Hematopoietic multipotent progenitor cell treated with erythropoietin and hydrocortisone succinate and interleukin-3 and kit ligand, for 8 days (in vitro differentiated cells): ENCODE measurements around the gene SOBP.

Experiments used
- DNase-seq: peaks from one replicate; pipeline ENCODE4 v3.0.0-alpha.2; 2015

The SOBP gene

DNA sequence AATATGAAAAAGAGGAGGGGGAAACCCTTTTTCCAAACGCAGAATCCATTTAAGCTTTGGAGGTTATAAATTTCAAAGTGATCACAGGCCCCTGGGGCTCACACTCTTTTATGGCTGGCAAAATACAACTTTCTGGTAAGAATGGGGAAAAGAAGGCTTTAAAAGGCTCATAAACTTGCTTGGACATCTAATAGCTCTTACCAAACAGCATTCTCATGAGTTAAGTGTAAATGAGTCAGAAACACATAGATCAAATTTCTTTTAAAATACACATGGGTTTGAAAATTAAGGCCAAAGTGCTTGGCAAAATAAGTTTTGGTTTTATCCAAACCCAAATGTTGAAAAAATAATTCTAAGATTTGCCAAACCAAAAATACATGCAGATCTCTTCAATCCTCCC is 154.6 kb downstream of the SOBP start:
- no peak for DNase-seq

DNA sequence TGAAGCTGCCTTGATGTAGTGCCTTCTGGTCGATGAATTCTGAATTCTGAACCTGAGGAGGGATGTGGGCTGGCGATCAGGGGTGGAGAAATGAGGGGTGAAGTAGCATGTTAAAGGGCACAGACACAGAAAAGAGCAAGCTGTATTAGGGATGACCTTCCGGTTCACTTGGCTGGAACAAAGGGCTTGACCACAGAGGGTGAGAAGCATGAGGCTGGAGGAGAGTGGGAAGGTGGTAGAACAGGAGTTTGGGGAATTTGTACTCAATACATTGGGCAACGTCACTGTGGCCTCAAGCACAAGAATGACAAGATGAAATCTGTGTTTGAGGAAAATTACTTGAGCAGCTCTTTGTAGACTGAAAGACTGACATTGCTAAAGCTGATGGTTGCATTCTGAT is 155.8 kb downstream of the SOBP start:
- no peak for DNase-seq

DNA sequence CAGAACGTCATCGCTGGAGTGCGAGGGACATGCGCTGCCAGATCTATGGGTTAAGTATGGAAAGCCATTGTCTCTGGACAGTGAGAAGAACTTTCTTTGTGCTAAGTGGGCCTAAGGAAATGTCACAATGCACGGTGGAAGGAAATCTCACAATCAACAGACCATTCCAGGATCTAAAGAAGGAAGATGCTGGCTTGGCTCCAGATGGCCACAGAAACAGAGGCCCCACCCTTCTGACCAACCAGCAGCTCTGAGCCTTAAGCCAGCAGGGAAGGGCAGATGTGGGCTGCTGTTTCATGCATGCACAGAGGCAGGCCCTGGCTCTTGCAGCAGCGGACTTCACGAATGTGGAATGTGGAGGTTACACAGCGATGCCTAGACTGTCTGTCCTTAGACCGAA is 156.3 kb downstream of the SOBP start:
- DNase-seq: no peak

DNA sequence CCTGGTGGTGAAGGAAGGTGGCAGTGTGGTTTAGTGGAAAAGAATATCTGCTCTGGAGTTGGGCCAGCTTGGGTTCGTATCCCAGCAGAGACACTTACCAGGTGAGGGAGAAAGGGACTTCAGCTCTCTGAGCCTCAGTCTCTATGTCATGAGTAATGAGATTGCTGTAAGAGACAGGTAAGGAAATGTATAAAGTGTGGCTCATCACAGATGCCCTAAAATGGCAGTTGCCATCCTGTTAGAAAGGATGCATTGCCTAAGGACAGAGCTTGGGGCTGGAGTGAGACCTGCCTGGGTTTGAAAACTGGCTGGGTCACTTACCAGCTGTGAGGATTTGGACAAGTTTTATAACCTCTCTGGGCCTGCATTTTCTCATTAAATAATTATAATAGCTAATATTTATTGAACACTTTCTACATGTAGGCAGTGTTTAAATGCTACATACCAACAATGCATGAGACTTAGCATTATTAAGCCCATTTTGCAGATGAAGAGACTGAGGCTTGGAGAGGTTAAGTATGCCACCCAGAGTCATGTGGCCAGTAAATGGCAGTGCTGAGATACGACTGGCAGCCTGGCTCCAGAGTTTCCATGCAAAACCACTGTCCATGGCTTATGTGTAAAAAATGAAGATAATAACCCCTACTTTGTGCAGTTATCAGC is 157.0 kb downstream of the SOBP start:
- no peak for DNase-seq

DNA sequence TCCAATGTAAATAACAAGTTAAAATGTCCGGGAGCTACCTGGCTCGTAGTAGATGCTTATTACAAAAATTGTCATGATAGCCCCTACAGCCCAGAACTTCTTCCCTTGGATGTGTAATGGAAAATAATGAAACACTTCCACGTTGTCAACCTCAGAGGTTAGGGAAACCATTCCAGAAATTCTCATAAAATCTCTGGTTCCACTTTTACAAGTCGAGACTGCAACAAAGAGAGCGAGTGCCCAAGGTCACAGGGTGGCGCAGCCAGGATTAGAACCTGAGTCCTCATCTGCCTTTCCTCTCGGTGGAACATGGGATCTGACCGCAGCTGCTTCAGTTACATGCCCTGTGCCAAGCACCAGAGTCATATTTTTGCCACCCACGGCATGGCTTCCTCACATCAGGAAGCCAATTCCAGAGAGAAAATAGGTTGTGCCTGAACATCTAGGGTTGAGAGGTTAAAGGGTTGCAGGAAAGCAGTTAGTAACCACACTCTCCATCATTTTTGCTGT is 157.6 kb downstream of the SOBP start:
- DNase-seq: no peak

DNA sequence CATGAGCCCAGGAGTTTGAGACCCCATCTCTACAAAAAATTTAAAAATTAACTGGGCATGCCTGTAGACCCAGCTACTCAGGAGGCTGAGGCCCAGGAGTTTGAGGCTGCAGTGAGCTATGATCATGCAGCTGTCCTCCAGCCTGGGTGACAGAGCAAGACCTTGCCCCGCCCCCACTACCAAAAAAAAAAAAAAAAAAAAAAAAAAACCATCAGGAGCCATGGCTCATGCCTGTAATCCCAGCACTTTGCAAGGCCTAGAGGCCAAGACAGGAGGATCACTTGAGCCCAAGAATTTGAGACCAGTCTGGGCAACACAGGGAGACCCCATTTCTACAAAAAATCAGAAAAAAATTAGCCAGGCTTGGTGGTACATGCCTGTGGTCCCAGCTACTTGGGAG is 159.1 kb downstream of the SOBP start:
- no peak for DNase-seq

DNA sequence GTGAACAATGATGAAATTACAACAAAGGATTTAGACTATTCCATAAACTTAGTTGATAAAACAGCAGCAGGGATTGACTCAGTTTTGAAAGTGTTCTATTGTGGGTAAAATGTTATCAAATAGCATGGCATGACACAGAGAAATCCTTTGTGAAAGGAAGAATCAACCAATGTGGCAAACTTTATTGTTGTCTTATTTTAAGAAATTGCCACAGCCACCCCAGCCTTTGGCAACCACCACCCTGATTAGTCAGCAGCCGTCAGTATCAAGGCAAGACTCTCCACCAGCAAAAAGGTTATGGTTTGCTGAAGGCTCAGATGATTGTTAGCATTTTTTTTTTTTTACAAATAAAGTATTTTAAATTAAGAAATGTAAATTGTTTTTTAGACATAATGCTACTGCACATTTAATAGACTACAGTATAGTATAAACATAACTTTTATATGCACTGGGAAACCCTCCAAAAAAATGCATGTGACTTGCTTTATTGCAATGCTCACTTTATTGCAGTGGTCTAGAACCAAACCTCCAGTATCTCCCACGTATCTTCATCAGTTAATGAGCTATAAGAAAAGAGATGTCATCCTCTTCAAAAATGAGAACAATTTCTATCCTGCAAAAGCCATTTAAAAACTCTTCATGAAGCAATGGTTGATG is 162.7 kb downstream of the SOBP start:
- DNase-seq: no peak

DNA sequence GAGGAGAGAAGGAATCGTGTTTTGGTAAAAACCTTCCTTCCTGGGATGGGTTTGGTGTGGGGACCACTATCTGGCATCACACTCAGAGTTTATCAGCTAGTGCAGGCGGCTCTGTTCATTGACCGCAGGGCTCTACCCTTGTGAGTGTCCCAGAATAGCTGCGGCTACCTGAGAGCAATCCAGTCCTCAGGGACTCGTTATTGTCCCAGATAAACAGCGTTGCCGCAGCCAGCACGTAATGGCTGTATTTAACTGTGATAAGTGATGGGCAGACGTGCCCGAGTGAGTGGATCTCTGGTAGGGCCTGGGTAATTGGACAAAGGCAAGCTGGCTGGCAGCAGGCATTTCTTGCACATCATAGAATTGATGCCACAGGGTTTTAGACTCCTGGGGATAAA is 163.3 kb downstream of the SOBP start:
- DNase-seq: peak; percentile 70

DNA sequence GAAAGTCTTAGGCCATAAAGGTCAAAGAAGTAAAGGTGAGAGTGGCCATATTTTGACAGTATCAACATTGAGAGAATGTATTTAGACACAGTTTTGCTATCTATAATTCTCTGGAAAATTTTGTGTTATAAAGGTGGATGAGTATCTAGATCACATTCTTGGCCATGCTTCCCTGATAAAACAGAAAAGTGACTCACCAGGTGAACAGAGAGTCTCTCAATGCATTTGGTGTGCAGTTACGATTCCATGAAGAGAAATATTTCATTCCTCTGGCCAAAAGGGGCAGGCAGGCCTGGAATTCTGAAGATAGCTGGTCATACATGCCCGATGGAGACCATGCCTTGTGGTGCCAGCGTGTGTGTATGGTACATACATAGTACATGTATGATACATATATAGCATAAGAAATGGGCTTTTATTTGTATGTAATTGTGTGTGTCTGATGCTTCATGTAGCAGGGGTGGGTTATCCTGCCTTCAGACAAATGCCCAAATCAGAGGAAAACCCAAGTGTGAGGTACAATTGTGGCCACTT is 164.0 kb downstream of the SOBP start:
- no peak for DNase-seq

DNA sequence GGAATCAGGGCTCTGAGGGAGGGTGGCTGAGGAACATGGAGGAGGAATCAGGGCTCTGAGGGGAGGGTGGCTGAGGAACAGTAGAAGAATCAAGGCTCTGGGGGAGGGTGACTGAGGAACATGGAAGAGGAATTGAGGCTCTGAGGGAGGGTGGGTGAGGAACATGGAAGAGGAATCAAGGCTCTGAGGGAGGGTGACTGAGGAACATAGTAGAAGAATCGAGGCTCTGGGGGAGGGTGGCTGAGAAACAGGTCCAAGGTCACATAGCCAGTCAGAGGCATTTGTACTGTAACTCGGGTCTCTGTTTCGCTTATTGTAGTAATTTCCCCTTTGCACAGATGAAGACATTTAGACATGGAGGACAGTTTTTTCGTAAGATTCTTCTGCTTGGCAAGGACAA is 164.8 kb downstream of the SOBP start:
- DNase-seq: no peak

DNA sequence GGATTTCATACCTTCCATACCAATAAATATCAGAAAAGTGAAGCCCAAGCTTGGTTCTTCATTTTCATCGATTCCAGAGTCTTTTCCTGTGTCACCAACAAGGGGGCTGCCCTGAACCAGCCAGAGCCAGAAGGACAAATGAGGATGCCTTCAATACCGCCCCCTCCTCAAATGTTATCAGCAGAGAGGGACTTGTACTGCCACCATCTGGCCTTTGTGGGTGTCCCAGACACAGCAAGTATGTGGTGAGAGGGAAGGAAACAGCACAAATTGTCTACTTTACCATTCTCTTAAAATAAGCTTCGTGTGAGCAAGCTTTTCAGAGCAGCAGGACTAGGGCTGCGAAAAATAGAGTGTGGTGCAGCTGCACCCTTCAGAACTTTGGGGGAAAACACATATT is 165.3 kb downstream of the SOBP start:
- no peak for DNase-seq

DNA sequence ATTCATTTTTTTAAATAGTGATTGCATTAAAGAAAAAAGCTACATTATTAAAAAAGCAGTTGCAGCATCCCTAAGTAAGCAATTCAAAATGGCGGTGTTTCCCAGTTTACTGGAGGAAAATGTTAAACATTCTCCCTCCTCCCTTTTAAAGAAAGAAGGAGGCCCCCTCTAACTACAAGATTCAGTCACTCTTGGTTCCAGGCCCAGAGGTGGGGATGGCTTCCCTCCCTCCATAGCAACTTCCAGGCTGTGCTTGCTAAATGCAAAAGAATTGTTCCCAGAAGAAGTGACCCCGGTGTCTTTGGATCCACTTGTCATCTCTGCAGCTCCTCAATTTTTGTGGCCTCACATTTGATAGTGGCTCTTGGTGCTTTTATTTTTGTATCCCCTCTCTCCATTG is 165.9 kb downstream of the SOBP start:
- no peak for DNase-seq

DNA sequence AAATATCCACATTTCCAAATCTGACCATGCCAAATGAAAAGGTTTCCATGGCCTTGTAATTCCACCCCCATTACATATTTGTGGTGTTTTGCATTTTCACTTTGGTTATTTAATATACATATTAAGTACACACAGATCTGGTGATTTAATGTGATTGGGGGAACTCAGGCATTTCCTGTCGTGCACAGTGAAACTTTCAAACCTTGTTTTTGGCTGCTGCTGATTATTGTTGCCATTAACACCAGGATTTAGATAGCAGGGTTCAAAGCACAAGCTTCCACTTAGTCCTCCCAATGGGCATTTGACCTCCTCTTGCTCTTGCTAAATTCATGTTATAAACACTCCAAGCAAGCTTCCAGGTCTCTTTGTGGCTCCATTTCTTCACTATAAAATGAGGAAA is 166.5 kb downstream of the SOBP start:
- DNase-seq: no peak

DNA sequence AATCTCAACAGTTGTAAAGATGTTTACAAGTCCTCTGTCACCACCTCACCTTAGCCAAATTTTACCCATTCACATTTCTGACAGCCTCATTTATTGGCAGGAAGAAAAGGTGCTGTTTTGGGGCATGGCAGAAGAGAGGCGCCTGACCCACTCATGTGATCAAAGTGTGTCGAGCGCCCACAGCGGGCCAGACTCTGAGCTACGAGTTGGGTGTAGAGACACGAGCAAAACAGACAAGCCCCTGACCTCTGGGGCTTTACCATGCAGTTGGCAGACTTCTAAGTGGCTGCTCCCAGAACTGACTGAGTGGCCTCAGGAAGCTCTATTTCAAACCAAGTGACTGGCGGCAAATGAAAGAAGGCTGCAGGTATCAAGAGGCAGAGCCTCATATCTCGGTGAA is 167.0 kb downstream of the SOBP start:
- no peak for DNase-seq

DNA sequence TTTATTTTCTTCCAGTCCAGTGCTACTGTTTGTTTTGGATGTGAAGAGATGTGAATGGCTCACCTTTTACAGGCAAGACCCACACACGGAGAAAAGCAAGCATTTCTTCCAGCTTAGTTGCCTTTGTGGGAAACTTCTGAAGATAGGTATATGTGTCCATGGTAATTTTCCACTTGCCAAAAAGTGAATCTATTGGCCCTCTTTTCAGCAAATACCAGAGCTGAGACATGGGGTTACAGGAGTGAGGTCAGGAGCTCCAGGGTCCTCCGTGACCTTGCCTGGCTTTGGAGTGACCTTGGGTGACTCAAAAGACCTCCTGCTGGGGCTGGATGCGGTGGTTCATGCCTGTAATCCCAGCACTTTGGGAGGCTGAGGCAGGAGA is 167.4 kb downstream of the SOBP start:
- no peak for DNase-seq

DNA sequence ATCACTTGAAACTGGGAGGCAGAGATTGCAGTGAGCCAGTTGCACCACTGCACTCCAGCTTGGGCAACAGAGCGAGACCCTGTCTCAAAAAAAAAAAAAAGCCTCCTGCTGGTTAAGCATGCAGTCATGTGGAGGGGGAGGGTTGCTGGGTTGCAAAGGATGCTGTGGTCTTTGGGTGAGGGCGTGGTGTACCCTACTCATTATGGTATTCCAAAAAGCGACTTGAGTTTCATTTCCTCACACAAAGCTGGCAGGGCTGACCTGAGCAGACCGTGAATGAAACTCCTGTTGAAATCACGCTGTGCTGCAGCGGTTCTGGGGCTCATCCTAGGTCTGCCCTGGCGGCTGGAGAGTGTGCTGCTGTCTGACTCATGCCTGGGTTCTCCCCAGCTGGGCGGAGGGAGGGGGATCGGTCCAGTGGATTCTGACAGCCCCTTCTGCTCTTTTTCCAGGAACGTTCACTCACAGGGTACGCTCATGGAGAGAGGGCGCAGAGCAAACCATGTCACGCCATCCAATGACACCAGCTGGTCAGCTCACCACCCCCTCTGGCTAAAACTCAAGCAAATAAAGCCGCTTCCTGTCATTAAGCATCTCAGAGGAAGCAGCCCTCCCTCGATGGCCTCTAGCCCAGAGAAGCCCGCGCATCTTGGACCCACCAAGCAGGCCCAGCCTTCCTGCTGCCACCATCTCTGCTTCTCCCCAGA is 168.0 kb downstream of the SOBP start:
- DNase-seq: no peak

DNA sequence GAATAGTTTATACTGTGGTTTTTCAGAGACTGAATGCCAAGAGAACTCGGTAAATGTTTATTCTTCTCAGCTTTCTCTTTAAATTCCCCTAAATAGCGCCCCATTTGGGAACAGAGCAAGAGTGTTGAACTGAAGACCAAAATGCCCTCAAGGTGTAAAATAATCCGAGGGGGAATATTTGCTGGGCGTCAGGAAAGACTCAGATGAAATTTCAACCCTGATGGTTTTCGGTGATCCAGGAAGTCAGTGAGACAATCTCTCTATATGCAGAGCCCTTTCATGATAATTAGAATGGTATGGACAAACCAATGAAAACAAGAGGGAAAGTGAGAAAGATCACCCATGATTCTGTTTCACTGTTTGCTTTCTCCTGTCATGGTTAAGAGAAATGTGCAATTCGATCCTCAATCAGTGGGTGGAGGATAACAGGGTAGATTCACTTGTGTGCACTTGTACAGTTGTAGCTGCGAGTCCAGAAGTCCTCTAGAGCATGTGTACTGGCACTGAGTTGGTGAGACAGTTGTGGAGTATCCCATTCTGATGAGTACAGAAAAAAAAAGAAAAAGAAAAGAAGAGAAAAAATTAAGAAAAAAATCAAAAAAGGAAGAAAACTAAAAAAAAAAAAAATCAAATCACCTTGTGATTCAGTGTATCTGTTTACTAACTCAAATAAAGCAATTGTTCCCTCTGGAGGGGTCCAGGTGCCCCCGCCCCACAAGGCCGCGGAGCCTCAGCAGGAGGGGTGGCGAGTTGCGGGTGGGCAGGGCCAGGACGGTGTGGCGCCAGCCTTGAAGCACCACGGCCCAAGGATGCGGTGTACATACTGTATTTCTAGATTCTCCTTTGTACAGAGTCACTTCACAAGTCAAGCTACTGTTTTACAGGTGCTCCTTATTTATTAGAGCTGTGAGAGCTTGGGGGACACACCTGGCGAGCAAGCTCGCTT is 169.3 kb downstream of the SOBP start:
- DNase-seq: no peak

DNA sequence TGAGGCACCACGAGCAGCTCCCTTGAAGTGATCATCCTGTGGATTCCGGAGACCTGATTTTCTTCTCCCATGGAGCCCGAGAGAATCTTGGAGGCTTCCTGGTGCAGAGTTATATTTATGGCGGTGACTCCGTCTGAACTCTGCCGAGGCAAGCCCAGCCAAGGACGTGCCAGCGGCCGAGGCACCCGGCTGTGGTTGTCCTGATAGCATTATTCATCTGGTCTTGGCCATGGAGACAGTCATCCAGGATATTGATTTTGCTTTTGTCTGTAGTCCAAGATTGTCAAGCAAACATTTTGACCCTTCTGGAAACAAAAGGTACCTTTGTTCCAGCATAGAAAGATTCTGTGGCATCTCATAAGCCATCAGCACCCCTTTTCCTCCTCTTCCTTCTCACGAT is 170.9 kb downstream of the SOBP start:
- no peak for DNase-seq

DNA sequence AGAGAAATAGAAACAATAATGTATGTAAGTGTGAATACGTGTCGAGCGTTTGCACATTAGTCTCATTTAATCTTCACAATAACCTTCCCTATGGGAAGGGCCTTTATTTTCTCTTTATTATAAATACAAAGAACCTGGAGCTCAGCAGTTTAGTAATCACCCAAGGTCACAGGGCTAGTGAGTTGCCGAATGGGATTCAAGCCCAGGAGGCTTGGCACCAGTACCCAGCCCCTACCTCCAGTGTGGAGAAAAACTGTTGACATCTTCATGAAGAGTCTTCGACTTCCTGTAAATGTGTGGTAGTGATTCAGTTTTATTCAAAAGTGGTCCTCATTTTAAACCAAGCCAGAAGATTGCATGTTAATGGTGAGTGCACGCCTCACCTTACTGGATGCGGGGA is 171.4 kb downstream of the SOBP start:
- DNase-seq: no peak

DNA sequence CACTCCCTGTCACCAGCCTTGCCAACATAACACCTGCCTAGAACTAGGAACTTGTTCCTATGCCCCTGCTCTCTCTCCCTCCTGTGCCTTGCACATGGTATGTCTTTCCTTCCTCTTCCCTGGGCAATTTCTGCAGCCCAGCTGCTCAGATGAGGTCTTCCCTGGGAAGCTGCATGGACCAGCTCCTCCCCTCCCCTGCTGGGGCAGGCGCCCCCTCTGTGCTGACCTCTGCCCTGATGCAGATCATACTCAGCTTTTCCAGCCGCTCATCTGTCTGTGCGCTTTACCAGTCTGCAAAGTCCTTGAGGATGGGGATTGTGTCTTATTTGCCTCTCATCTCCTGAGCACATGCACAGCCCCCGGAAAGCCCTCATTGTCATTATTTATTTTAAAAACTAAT is 172.4 kb downstream of the SOBP start:
- DNase-seq: no peak

DNA sequence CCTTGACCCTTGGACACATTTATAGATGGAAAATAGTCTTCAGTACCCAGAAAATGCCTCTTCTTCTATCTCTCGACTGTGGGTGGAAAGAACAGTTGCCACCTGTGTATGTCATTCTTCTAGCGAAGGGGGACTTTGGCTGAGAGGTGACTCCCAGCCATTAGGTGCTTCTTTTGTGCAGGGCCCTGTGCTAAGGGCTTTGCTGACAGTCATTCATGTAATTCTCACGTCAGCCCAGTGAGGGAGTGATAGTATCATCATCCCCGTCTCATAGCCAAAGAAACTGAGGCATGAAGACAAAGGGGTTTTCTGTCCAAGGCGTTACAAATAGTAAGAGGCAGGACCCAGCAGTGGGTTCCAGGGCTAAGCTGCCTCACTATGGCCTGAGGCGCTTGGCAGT is 173.4 kb downstream of the SOBP start:
- no peak for DNase-seq

DNA sequence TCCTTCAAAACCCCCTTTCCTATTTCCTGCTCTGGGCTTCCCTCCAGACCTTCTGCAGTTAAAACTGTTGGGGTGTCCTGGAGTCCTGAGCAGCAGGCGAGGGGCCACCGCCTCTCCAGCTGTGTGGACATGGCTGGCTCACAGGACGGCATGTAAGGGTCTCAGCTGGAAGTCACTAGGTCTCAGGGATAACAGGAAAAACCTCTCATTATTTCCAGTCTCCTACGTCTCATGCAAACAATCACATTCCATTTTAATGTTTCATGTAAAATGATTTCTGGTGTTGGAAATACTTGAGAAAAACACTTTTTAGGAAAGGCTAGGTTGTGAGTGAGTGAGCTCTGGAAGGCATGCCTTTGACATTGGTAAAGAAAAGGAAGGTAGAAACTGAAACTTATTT is 175.5 kb downstream of the SOBP start:
- DNase-seq: no peak
